Stomach (tissue), 9 donors: Measurements from ENCODE around the gene MYL12B. TPM values are rescaled to one million over a fixed set of nuclear protein-coding genes. Genes with fewer than 3 reads are reported as not detected.

Experiments used
- DNase-seq, 2 donors: peaks; one replicate each; pipeline versions ENCODE4 v3.0.0 to v3.0.0-alpha.2; 2013 to 2019
- H3K27ac ChIP-seq, 5 donors: fragments of 200-600 bp in 4 of 5; sonication (generic) in 4 of 5; one replicate each; pipeline ENCODE4 v1.5.1; 2013 to 2019; ENCODE audit warnings: mild to moderate bottlenecking in 1 of 5, moderate library complexity in 1 of 5
- H3K27me3 ChIP-seq, 3 donors: fragments of 200-600 bp; sonication (generic); one replicate each; pipeline ENCODE4 v1.5.1; 2017 to 2019; ENCODE audit warnings: mixed run types in 1 of 3
- H3K36me3 ChIP-seq, 4 donors: fragments of 200-600 bp; sonication (generic); 1 replicate in 3 of 4; 2 replicates in 1 of 4; pipeline ENCODE4 v1.5.1; 2016 to 2019
- H3K4me1 ChIP-seq, 4 donors: fragments of 200-600 bp; sonication (generic); one replicate each; pipeline ENCODE4 v1.5.1; 2016 to 2019
- H3K4me3 ChIP-seq, 4 donors: fragments of 200-600 bp; sonication (generic) in 3 of 4; one replicate each; pipeline ENCODE4 v1.5.1; 2016 to 2019; ENCODE audit warnings: mild to moderate bottlenecking in 1 of 4
- H3K9me3 ChIP-seq, 4 donors: fragments of 200-600 bp; sonication (generic); one replicate each; pipeline ENCODE4 v1.5.1; 2016 to 2019
- EP300 ChIP-seq: sonication (generic); formaldehyde crosslinking; IDR thresholded peaks from one replicate; pipeline ENCODE4 v1.6.1; 2017; ENCODE audit warnings: antibody characterized with exemption
- POLR2A ChIP-seq, 4 donors: fragments of 450-650 bp; IDR thresholded peaks; one replicate each; pipeline ENCODE4 v1.6.1; 2016; ENCODE audit warnings: antibody characterized with exemption in 4 of 4, control low read depth in 2 of 4, mild to moderate bottlenecking in 1 of 4, moderate library complexity in 1 of 4
- POLR2AphosphoS5 ChIP-seq, 3 donors: sonication (generic); formaldehyde crosslinking; IDR thresholded peaks; one replicate each; pipeline ENCODE4 v1.6.1; 2016; ENCODE audit warnings: antibody characterized with exemption in 3 of 3
- WGBS, 5 donors: extraction: QIAGEN DNeasy Blood & Tissue Kit in 3 of 5; methylation state at CpG; one replicate each; pipeline versions ENCODE4 v1.1.5 to v1.1.7; 2013 to 2018; 5-methylcytosine and 5-hydroxymethylcytosine counted together
- intact Hi-C: fragments of 100-400 bp; cut with DNase I; formaldehyde crosslinking; loops from one replicate; pipeline ENCODE4 v1.15.1; 2023; ENCODE audit warnings: low total_unique reads
- polyA plus RNA-seq, 3 donors: library from polyadenylated mRNA; stranded (reverse); fragments of 200-250 nt; gene quantifications; one replicate each; pipeline ENCODE4 v1.2.3, GENCODE V29; 2013
- total RNA-seq, 5 donors: library from RNA; depleted of rRNA; stranded (reverse); fragments of >200 nt; gene quantifications; one replicate each; pipeline versions ENCODE4 v1.1.0 to v1.2.3, GENCODE V29; 2014 to 2016
- TF ChIP-seq, protein P1 (sequence below), 7 experiments: fragments of 450-650 bp in 4 of 7; fragments of 200-600 bp in 3 of 7; sonication (generic) in 3 of 7; IDR thresholded peaks; one replicate each; pipeline ENCODE4 v1.5.1; 2016 to 2019; ENCODE audit warnings: antibody characterized with exemption in 7 of 7, control low read depth in 2 of 7, mild to moderate bottlenecking in 1 of 7
- donor health status: healthy with polysubstance abuse.
- donor health status: Bipolar disorder and iron deficiency.
- donor health status: healthy.

Gene MYL12B
- total and polyA plus RNA-seq, 8 donors, result 89.2 to 738 (median 312) TPM

DNA sequence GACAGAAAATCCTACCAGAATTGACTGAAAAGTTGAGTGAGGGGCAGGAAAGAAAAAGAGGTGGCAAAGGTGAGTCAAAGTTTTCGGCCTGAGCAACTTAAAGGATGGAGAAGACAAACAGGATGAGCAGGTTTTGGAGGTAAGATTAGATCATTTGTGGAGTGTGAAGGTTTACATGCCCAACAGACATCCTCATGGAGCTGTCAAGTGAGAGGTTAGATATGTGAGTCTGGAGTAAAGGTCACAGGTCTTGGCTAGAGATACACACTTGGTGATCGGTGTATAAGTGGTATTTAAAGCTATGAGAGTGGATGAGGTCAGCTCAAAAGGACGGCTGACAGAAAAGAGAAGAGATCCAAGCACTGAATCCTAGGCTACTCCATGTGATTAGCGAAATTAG, 25.5 kb upstream of the MYL12B start:
- 74 to 82% (median 81%) methylated on average over 4 of the region's 4 CpGs for WGBS, 5 donors
- H3K27me3 ChIP-seq, result no peaks in the 10 kb centered on the region
- peaks cover 0 to 5% (median 2%) of the 10 kb centered on the region in 4 donors for H3K9me3 ChIP-seq
- H3K4me1 ChIP-seq, result peaks cover 0 to 18% (median 5%) of the 10 kb centered on the region in 4 donors
- no peak for DNase-seq
- no peak overlapping the region for H3K27ac ChIP-seq
- H3K36me3 ChIP-seq, result peaks cover 0 to 6% (median 0%) of the 10 kb centered on the region in 4 donors
- TF ChIP-seq POLR2A (IDR thresholded peaks at IDR 0.05), result no peak
- no peak for TF ChIP-seq POLR2AphosphoS5 (IDR thresholded peaks at IDR 0.05)
- no peak for TF ChIP-seq EP300
- TF ChIP-seq, protein P1, sequence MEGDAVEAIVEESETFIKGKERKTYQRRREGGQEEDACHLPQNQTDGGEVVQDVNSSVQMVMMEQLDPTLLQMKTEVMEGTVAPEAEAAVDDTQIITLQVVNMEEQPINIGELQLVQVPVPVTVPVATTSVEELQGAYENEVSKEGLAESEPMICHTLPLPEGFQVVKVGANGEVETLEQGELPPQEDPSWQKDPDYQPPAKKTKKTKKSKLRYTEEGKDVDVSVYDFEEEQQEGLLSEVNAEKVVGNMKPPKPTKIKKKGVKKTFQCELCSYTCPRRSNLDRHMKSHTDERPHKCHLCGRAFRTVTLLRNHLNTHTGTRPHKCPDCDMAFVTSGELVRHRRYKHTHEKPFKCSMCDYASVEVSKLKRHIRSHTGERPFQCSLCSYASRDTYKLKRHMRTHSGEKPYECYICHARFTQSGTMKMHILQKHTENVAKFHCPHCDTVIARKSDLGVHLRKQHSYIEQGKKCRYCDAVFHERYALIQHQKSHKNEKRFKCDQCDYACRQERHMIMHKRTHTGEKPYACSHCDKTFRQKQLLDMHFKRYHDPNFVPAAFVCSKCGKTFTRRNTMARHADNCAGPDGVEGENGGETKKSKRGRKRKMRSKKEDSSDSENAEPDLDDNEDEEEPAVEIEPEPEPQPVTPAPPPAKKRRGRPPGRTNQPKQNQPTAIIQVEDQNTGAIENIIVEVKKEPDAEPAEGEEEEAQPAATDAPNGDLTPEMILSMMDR (IDR thresholded peaks at IDR 0.05), result no peak
- H3K4me3 ChIP-seq, result no peak overlapping the region
- intact Hi-C loops, result no loop called here

DNA sequence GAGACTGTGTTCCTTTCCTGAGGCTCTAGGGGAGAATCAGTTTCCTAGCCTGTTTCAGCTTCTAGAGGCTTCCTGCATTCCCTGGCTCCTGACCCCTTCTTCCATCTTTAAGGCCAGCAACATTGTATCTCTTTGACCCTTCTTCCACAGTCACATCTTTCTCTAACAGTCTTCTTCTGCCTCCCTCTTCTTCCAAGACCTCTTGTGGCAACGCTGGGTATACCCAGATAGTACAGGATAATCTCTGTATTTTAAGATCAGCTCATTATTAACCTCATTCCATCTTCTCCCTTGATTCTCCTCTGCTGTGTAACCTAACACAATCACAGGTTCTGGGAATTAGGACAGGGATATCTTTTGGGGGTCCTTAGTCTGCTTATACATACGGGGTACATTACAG, 23.2 kb upstream of the MYL12B start:
- Histone ChIP-seq H3K36me3 (peaks cover 0 to 9% (median 2%) of the 10 kb centered on the region in 4 donors), H3K27me3 (no peaks in the 10 kb centered on the region), H3K9me3 (peaks cover 0 to 7% (median 3%) of the 10 kb centered on the region in 4 donors), H3K4me3 (no peak overlapping the region), H3K27ac (no peak overlapping the region), H3K4me1 (peaks cover 0 to 15% (median 1%) of the 10 kb centered on the region in 4 donors)
- 78 to 93% (median 89%) methylated on average over 2 of the region's 2 CpGs for WGBS, 5 donors
- DNase-seq, result no peak
- intact Hi-C loops, result no loop called here
- TF ChIP-seq, protein P1 (IDR thresholded peaks at IDR 0.05), result no peak
- TF ChIP-seq POLR2AphosphoS5 (IDR thresholded peaks at IDR 0.05) (no peak), EP300 (no peak), POLR2A (IDR thresholded peaks at IDR 0.05) (no peak)

DNA sequence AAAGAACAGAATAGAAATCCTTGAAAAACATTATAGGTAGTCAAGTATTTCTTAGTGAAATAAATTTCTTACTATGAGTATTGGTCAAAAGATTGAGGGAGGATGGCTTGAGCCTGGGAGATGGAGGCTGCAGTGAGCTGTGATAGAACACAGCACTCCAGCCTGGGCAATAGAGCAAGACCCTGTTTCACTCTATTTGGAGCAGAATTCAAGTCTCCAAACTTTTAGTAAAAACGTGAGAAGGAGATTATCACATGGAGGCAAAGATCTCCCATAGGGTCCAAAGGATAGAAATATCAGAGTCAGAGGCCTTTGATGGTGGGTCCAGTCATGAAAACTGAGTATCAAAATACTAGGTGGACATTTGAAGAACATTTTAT, 16.8 kb upstream of the MYL12B start:
- Histone ChIP-seq H3K36me3 (peaks cover 7 to 11% (median 9%) of the 10 kb centered on the region in 4 donors), H3K4me3 (peak overlapping the region in 3 of 4 donors; percentile 56 to 89 (median 83)), H3K4me1 (peaks cover 7 to 42% (median 28%) of the 10 kb centered on the region in 4 donors), H3K27ac (peak overlapping the region in 1 of 5 donors; percentile 100), H3K27me3 (no peaks in the 10 kb centered on the region), H3K9me3 (peaks cover 0 to 7% (median 3%) of the 10 kb centered on the region in 4 donors)
- intact Hi-C loops, result no loop called here
- WGBS, 5 donors, result 36 to 65% (median 56%) methylated on average over 1 of the region's 1 CpG
- no peak for DNase-seq
- TF ChIP-seq EP300 (no peak), POLR2A (IDR thresholded peaks at IDR 0.05) (no peak), POLR2AphosphoS5 (IDR thresholded peaks at IDR 0.05) (no peak)
- TF ChIP-seq, protein P1 (IDR thresholded peaks at IDR 0.05), result no peak

DNA sequence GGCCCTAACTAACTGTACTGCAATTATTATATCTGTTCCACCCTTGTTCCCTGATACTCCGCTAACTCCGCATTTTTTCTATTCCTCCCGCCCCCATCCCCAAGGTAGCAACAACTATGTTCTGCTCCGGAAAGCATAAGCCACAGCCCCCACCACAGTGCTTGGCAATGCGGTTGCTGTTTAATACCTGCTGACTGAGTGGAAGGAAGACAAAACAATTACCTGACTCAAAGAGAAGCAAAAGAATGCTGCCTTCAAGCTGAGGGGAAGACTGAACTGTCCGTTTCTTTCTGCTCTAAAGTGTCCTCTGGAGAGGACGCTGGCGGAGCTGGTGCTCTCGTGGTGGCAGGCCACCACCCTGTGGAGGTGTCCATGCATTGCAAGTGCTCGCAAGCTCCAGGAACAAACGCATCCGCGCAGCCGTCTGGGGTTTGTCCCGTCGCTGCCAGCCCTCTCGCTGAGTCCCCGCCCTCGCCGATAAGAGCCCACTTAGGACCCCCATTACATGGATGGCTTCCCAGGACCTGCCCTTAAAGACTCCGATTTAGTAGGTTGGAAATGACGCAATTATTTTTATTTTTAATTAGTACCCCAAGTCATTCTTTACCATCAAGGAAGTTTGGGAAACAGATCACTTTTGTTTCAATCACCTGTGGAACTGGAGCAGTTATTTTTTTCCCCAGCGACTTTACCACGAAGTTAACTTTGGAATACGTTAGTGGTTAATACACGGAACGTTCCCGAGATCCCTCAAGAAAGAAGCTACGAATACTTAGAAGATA, 15.9 kb upstream of the MYL12B start:
- TF ChIP-seq EP300 (no peak), POLR2A (IDR thresholded peaks at IDR 0.05) (no peak), POLR2AphosphoS5 (IDR thresholded peaks at IDR 0.05) (peak; percentile 25 to 81 (median 52))
- TF ChIP-seq, protein P1 (IDR thresholded peaks at IDR 0.05), result peak in 6 of 7 experiments; percentile 38 to 97 (median 94)
- Histone ChIP-seq H3K4me1 (peaks cover 15 to 51% (median 34%) of the 10 kb centered on the region in 4 donors), H3K27me3 (no peaks in the 10 kb centered on the region), H3K36me3 (peaks cover 7 to 13% (median 9%) of the 10 kb centered on the region in 4 donors), H3K9me3 (peaks cover 0 to 7% (median 3%) of the 10 kb centered on the region in 4 donors), H3K27ac (peak overlapping the region; percentile 96 to 100 (median 99)), H3K4me3 (peak overlapping the region; percentile 56 to 89 (median 78))
- intact Hi-C loops, result no loop called here
- WGBS, 5 donors, result 5 to 10% (median 8%) methylated on average over 28 to 29 of the region's 29 CpGs
- DNase-seq, result peak; percentile 91 to 97
